ENCODE data around the gene GLYATL1.

GLYATL1 gene

DNA sequence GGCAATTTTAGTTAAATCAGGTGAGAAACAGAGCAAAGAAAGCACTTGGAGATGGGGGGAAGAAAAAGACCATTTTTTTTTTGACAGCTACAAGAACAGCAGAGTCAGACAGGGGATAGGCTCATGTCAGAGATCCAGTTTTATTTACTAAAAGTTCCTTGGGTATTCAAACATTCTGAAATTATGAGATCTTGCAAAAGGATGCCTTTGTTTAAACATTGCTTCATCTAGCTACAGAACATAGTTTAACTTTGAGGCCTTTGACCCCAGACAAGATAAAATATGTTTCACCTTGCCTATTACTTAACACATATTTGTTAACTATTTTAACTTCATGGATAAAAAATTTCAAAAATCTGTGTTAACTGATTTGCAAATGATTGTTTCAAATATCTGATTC lies 6.4 kb downstream of the GLYATL1 start:
- Histone ChIP-seq H4K20me1 (ENCODE audit: insufficient read depth, low read length, poor library complexity, severe bottlenecking) (no peaks in the 10 kb centered on the region), H3K4me2 (ENCODE audit: low read depth, low read length, poor library complexity, severe bottlenecking) (no peak overlapping the region), H3K36me3 (ENCODE audit: insufficient read depth, low read length) (no peaks in the 10 kb centered on the region), H3F3A (ENCODE audit: low read depth) (no peaks in the 10 kb centered on the region), H3K4me1 (ENCODE audit: insufficient read depth, low read length, poor library complexity, severe bottlenecking) (no peaks in the 10 kb centered on the region), H3K9me3 (ENCODE audit: insufficient read depth, low read depth, low read length) (no peaks in the 10 kb centered on the region), H3K27me3 (ENCODE audit: insufficient read depth, low read length, poor library complexity, severe bottlenecking) (no peaks in the 10 kb centered on the region), H3K79me2 (ENCODE audit: insufficient read depth, low read length) (no peaks in the 10 kb centered on the region), H2AFZ (ENCODE audit: low read length) (no peak overlapping the region), H3K9ac (ENCODE audit: low read depth, low read length, poor library complexity, severe bottlenecking) (no peak overlapping the region), H3K9me2 (replicated peaks; ENCODE audit: low read depth, low read length) (no peaks in the 10 kb centered on the region), H3K4me3 (ENCODE audit: low read length, poor library complexity, severe bottlenecking) (no peak overlapping the region)
- TF ChIP-seq, protein P1, sequence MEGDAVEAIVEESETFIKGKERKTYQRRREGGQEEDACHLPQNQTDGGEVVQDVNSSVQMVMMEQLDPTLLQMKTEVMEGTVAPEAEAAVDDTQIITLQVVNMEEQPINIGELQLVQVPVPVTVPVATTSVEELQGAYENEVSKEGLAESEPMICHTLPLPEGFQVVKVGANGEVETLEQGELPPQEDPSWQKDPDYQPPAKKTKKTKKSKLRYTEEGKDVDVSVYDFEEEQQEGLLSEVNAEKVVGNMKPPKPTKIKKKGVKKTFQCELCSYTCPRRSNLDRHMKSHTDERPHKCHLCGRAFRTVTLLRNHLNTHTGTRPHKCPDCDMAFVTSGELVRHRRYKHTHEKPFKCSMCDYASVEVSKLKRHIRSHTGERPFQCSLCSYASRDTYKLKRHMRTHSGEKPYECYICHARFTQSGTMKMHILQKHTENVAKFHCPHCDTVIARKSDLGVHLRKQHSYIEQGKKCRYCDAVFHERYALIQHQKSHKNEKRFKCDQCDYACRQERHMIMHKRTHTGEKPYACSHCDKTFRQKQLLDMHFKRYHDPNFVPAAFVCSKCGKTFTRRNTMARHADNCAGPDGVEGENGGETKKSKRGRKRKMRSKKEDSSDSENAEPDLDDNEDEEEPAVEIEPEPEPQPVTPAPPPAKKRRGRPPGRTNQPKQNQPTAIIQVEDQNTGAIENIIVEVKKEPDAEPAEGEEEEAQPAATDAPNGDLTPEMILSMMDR (conservative IDR thresholded peaks at IDR 0.05; ENCODE audit: low read length), result no peak
- TF ChIP-seq EZH2phosphoT487 (IDR thresholded peaks at IDR 0.05; ENCODE audit: borderline replicate concordance), result no peak

DNA sequence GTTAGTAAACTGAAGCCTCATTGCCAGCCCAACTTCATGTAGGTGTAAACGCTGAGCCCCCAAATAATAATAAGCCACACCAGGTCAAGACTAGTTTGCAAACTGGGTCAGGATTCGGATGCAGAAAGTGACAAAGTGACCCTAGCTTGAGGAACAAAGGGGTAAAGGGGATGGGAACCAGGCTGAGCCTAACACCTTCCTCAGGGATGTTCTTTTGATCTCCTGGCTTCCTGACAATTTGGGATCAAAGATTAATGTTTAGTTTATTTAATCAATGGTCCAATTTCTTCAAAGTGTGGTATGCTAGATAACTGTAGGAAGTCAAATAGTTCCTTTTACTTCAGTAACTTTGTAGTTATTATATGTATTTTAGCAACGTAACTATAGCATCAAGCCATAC lies 9.9 kb downstream of the GLYATL1 start:
- no peaks in the 10 kb centered on the region for H3F3A ChIP-seq (ENCODE audit: low read depth)
- no peak overlapping the region for H3K4me2 ChIP-seq (ENCODE audit: low read depth, low read length, poor library complexity, severe bottlenecking)
- no peaks in the 10 kb centered on the region for H3K9me3 ChIP-seq (ENCODE audit: insufficient read depth, low read depth, low read length)
- H3K27me3 ChIP-seq (ENCODE audit: insufficient read depth, low read length, poor library complexity, severe bottlenecking), result no peaks in the 10 kb centered on the region
- no peaks in the 10 kb centered on the region for H3K4me1 ChIP-seq (ENCODE audit: insufficient read depth, low read length, poor library complexity, severe bottlenecking)
- no peaks in the 10 kb centered on the region for H3K9me2 ChIP-seq (replicated peaks; ENCODE audit: low read depth, low read length)
- no peak overlapping the region for H2AFZ ChIP-seq (ENCODE audit: low read length)
- no peaks in the 10 kb centered on the region for H4K20me1 ChIP-seq (ENCODE audit: insufficient read depth, low read length, poor library complexity, severe bottlenecking)
- no peaks in the 10 kb centered on the region for H3K79me2 ChIP-seq (ENCODE audit: insufficient read depth, low read length)
- no peak overlapping the region for H3K9ac ChIP-seq (ENCODE audit: low read depth, low read length, poor library complexity, severe bottlenecking)
- no peak for TF ChIP-seq EZH2phosphoT487 (IDR thresholded peaks at IDR 0.05; ENCODE audit: borderline replicate concordance)
- TF ChIP-seq, protein P1 (conservative IDR thresholded peaks at IDR 0.05; ENCODE audit: low read length), result no peak
- H3K36me3 ChIP-seq (ENCODE audit: insufficient read depth, low read length), result no peaks in the 10 kb centered on the region
- H3K4me3 ChIP-seq (ENCODE audit: low read length, poor library complexity, severe bottlenecking), result no peak overlapping the region

DNA sequence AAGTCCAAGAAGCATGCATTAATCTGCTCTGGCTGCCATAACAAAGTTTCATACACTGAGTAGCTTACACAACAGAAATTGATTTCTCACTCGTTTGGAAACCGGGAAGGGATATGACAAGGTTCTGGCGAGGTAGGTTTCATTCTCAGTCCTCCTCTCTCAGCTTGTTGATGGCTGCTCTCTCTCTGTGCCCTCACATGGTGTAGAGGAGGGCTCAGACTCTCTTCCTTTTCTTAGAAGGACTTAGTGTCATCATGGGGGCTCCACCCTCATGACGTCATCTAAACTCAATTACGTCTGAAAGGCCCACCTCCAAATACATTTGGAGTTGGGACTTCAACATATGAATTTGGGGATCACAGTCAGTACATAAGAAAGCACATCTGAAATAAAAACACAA lies 18.6 kb downstream of the GLYATL1 start:
- no peak overlapping the region for H3K4me3 ChIP-seq (ENCODE audit: low read length, poor library complexity, severe bottlenecking)
- H3K9ac ChIP-seq (ENCODE audit: low read depth, low read length, poor library complexity, severe bottlenecking), result no peak overlapping the region
- H3F3A ChIP-seq (ENCODE audit: low read depth), result no peaks in the 10 kb centered on the region
- no peak for TF ChIP-seq EZH2phosphoT487 (IDR thresholded peaks at IDR 0.05; ENCODE audit: borderline replicate concordance)
- TF ChIP-seq, protein P1 (conservative IDR thresholded peaks at IDR 0.05; ENCODE audit: low read length), result no peak
- H3K79me2 ChIP-seq (ENCODE audit: insufficient read depth, low read length), result no peaks in the 10 kb centered on the region
- no peaks in the 10 kb centered on the region for H3K9me2 ChIP-seq (replicated peaks; ENCODE audit: low read depth, low read length)
- H4K20me1 ChIP-seq (ENCODE audit: insufficient read depth, low read length, poor library complexity, severe bottlenecking), result no peaks in the 10 kb centered on the region
- no peak overlapping the region for H2AFZ ChIP-seq (ENCODE audit: low read length)
- H3K4me2 ChIP-seq (ENCODE audit: low read depth, low read length, poor library complexity, severe bottlenecking), result no peak overlapping the region
- H3K27me3 ChIP-seq (ENCODE audit: insufficient read depth, low read length, poor library complexity, severe bottlenecking), result no peaks in the 10 kb centered on the region
- H3K9me3 ChIP-seq (ENCODE audit: insufficient read depth, low read depth, low read length), result no peaks in the 10 kb centered on the region
- no peaks in the 10 kb centered on the region for H3K36me3 ChIP-seq (ENCODE audit: insufficient read depth, low read length)
- peaks cover 7% of the 10 kb centered on the region for H3K4me1 ChIP-seq (ENCODE audit: insufficient read depth, low read length, poor library complexity, severe bottlenecking)

Data from Loucy (cell line).